IMR-90 (cell line): Measurements from ENCODE around the gene CTDSPL. TPM values are rescaled to one million over a fixed set of nuclear protein-coding genes. Genes with fewer than 3 reads are reported as not detected.

Experiments used
- ATAC-seq: fragments of 200-7000 bp; cut with Tn5 transposase; 2 replicates; pipeline ENCODE4 v1.9.1; 2020; ENCODE audit warnings: low read depth, mild to moderate bottlenecking, moderate library complexity
- BruUV-seq: library from RNA; stranded (reverse); fragments of 400-500 nt; replicated peaks from 2 replicates; lab custom pipeline; 2021; lab: Mats Ljungman, UMichigan
- CTCF ChIA-PET: fragments of 300-600 bp; formaldehyde crosslinking; extraction: SDS; loops from one replicate; lab custom pipeline; 2021; ENCODE audit warnings: antibody characterized with exemption; lab: Yijun Ruan, JAX
- POLR2A ChIA-PET: fragments of 300-600 bp; sonication (Branson Sonifier 250); formaldehyde crosslinking; loops from one replicate; lab custom pipeline; 2022; ENCODE audit warnings: antibody characterized with exemption; ENCODE audit not compliant: unreplicated experiment; lab: Charles Lee
- DNase-seq: peaks from one replicate; pipeline ENCODE4 v3.0.0; 2013
- H2AFZ ChIP-seq: replicated peaks from 2 replicates; pipeline ENCODE3; 2013; ENCODE audit warnings: low read length, mild to moderate bottlenecking; ENCODE audit not compliant: poor library complexity
- H2AK5ac ChIP-seq: 2 replicates; pipeline ENCODE4 v1.6.1; 2013; ENCODE audit warnings: low read depth, low read length, inconsistent platforms
- H2AK9ac ChIP-seq: replicated peaks from 2 replicates; pipeline ENCODE3; 2013; ENCODE audit warnings: mild to moderate bottlenecking, low read depth, low read length, moderate library complexity; ENCODE audit not compliant: poor library complexity
- H2BK120ac ChIP-seq: 2 replicates; pipeline ENCODE4 v1.6.1; 2013; ENCODE audit warnings: low read depth, low read length, inconsistent platforms
- H2BK15ac ChIP-seq: 3 replicates; pipeline ENCODE4 v1.6.1; 2013; ENCODE audit warnings: low read depth, low read length, inconsistent platforms
- H2BK20ac ChIP-seq: 2 replicates; pipeline ENCODE4 v1.6.1; 2013; ENCODE audit warnings: low read depth, mild to moderate bottlenecking, inconsistent platforms, low read length, moderate library complexity
- H2BK5ac ChIP-seq: 2 replicates; pipeline ENCODE4 v1.6.1; 2013; ENCODE audit warnings: mild to moderate bottlenecking, low read depth, low read length, inconsistent platforms; ENCODE audit not compliant: poor library complexity, severe bottlenecking
- H3K14ac ChIP-seq: replicated peaks from 2 replicates; pipeline ENCODE4 v1.6.1; 2013; ENCODE audit warnings: low read depth, low read length, inconsistent platforms
- H3K18ac ChIP-seq: 2 replicates; pipeline ENCODE4 v1.6.1; 2013; ENCODE audit warnings: low read depth, low read length, control low read depth
- H3K23ac ChIP-seq: 2 replicates; pipeline ENCODE4 v1.6.1; 2013; ENCODE audit warnings: low read depth, low read length, inconsistent platforms
- H3K27ac ChIP-seq: 2 replicates; pipeline ENCODE4 v1.5.1; 2013; ENCODE audit warnings: mild to moderate bottlenecking, control low read depth, low read length; ENCODE audit not compliant: insufficient read depth
- H3K27me3 ChIP-seq: 2 replicates; pipeline ENCODE4 v1.6.1; 2013; ENCODE audit warnings: low read length; ENCODE audit not compliant: control insufficient read depth, insufficient read depth
- H3K36me3 ChIP-seq: 2 replicates; pipeline ENCODE4 v1.6.1; 2013; ENCODE audit warnings: low read length, mixed read lengths; ENCODE audit not compliant: control insufficient read depth, insufficient read depth
- H3K4ac ChIP-seq: 2 replicates; pipeline ENCODE4 v1.6.1; 2013; ENCODE audit warnings: low read depth, low read length, inconsistent platforms
- H3K4me1 ChIP-seq: 2 replicates; pipeline ENCODE4 v1.6.1; 2013; ENCODE audit warnings: low read length, mixed read lengths; ENCODE audit not compliant: control insufficient read depth, insufficient read depth
- H3K4me2 ChIP-seq: 2 replicates; pipeline ENCODE4 v1.6.1; 2013; ENCODE audit warnings: low read depth, mild to moderate bottlenecking, control low read depth, low read length, moderate library complexity
- H3K4me3 ChIP-seq: 2 replicates; pipeline ENCODE4 v1.5.1; 2013; ENCODE audit warnings: low read depth, mild to moderate bottlenecking, control low read depth, low read length, moderate library complexity; ENCODE audit not compliant: insufficient read depth
- H3K56ac ChIP-seq: 2 replicates; pipeline ENCODE4 v1.6.1; 2013; ENCODE audit warnings: low read length, inconsistent platforms; ENCODE audit not compliant: insufficient read depth; ENCODE audit errors: extremely low read depth
- H3K79me1 ChIP-seq, 2 experiments: 2 replicates each; pipeline ENCODE4 v1.6.1; 2013; ENCODE audit warnings: low read length in 2 of 2, inconsistent platforms in 1 of 2, low read depth in 1 of 2
- H3K9ac ChIP-seq: 2 replicates; pipeline ENCODE4 v1.6.1; 2013; ENCODE audit warnings: low read depth, low read length, control low read depth
- H3K9me1 ChIP-seq: 2 replicates; pipeline ENCODE4 v1.6.1; 2013; ENCODE audit warnings: low read length, inconsistent platforms; ENCODE audit not compliant: insufficient read depth
- H3K9me3 ChIP-seq: 2 replicates; pipeline ENCODE4 v1.6.1; 2013; ENCODE audit warnings: low read length; ENCODE audit not compliant: control insufficient read depth, insufficient read depth
- H4K20me1 ChIP-seq: 2 replicates; pipeline ENCODE4 v1.6.1; 2013; ENCODE audit warnings: low read length, inconsistent platforms; ENCODE audit not compliant: insufficient read depth
- H4K5ac ChIP-seq: 2 replicates; pipeline ENCODE4 v1.6.1; 2013; ENCODE audit warnings: mild to moderate bottlenecking, low read depth, low read length, control low read depth
- H4K8ac ChIP-seq, 2 experiments: 2 replicates each; pipeline ENCODE4 v1.6.1; 2013; ENCODE audit warnings: low read depth in 2 of 2, low read length in 2 of 2, control low read depth in 1 of 2, inconsistent platforms in 1 of 2
- H4K91ac ChIP-seq: 2 replicates; pipeline ENCODE4 v1.6.1; 2013; ENCODE audit warnings: low read depth, low read length, inconsistent platforms; ENCODE audit not compliant: insufficient read depth
- CEBPB ChIP-seq: IDR thresholded peaks from 2 replicates; pipeline ENCODE4 v1.6.1; 2012; ENCODE audit warnings: low read depth, low read length, improper control_type of control experiment
- ELK1 ChIP-seq: fragments of 150-350 bp; IDR thresholded peaks from 2 replicates; pipeline ENCODE4 v1.6.1; 2016; ENCODE audit warnings: low read depth, mild to moderate bottlenecking, low read length, moderate library complexity, borderline replicate concordance
- MXI1 ChIP-seq: IDR thresholded peaks from 2 replicates; pipeline ENCODE4 v1.6.1; 2012; ENCODE audit warnings: low read depth, mild to moderate bottlenecking, low read length, moderate library complexity, borderline replicate concordance
- NFE2L2 ChIP-seq: fragments of 150-350 bp; IDR thresholded peaks from 2 replicates; pipeline ENCODE4 v1.6.1; 2016; ENCODE audit warnings: low read depth, mild to moderate bottlenecking, low read length
- WGBS, 2 experiments: methylation state at CpG; one replicate each; pipeline versions ENCODE4 v1.1.5 to v1.1.7; 2013; ENCODE audit warnings: missing lambda C conversion rate in 2 of 2; ENCODE audit not compliant: insufficient read length in 1 of 2; ENCODE audit errors: extremely low coverage in 2 of 2; 5-methylcytosine and 5-hydroxymethylcytosine counted together
- dilution Hi-C: fragments of 300-500 bp; cut with HindIII; formaldehyde crosslinking; loops from one replicate; pipeline ENCODE4 v1.14.3; 2018; ENCODE audit warnings: low sequenced_read_pairs; ENCODE audit not compliant: unreplicated experiment
- in situ Hi-C: fragments of 300-500 bp; cut with MboI; formaldehyde crosslinking; loops from 3 replicates; pipeline ENCODE4 v1.14.3; 2019; ENCODE audit warnings: low sequenced_read_pairs, inconsistent platforms, mixed read lengths
- intact Hi-C: fragments of 100-400 bp; cut with micrococcal nuclease; formaldehyde crosslinking; loops from 2 replicates; pipeline ENCODE4 v1.10.0; 2022
- polyA plus RNA-seq, 3 experiments: library from polyadenylated mRNA; depleted of rRNA; stranded (reverse); fragments of >200 nt; gene quantifications; 2 replicates each; pipeline ENCODE4 v1.2.3, GENCODE V29; 2012; ENCODE audit warnings: low replicate concordance in 1 of 3
- total RNA-seq: library from RNA; depleted of rRNA; stranded (reverse); fragments of >200 nt; gene quantifications from 2 replicates; pipeline ENCODE4 v1.2.3, GENCODE V29; 2012

CTDSPL gene
- total and polyA plus RNA-seq, 2 of the 4 experiments (the other 2 are of a cell fraction) = 24.5 to 29.0 TPM

- ATAC-seq (no peak), DNase-seq (no peak)
- in situ Hi-C loops = no loop called here
- dilution Hi-C loops = no loop called here
- Histone ChIP-seq H4K91ac (peak overlapping the region; percentile 27; the same call in 1 of the 2 replicates), H3K18ac (peak overlapping the region; percentile 81), H2AFZ (peak overlapping the region; percentile 59), H2BK5ac (peak overlapping the region; percentile 77), H3K27ac (peak overlapping the region; percentile 46), H3K4me2 (peak overlapping the region; percentile 98), H3K36me3 (no peaks in the 10 kb centered on the region), H3K79me1 (peaks cover 27 to 62% of the 10 kb centered on the region in 2 experiments), H3K23ac (peak overlapping the region; percentile 100), H3K27me3 (no peaks in the 10 kb centered on the region), H2AK5ac (peak overlapping the region; percentile 72), H3K56ac (peak overlapping the region; percentile 29; the same call in 1 of the 2 replicates), H4K8ac (peak overlapping the region; percentile 12 to 66; a peak in 3 of 4 replicates), H3K4me1 (peaks cover 17% of the 10 kb centered on the region), H2BK120ac (peak overlapping the region; percentile 67), H2BK20ac (peak overlapping the region; percentile 72), H3K4ac (peak overlapping the region; percentile 88), H3K9me1 (peaks cover 19% of the 10 kb centered on the region), H2AK9ac (peak overlapping the region; percentile 94), H3K14ac (peak overlapping the region; percentile 93), H4K5ac (peak overlapping the region; percentile 34; the same call in 1 of the 2 replicates), H3K9me3 (no peaks in the 10 kb centered on the region), H4K20me1 (peaks cover 33% of the 10 kb centered on the region), H3K9ac (peak overlapping the region; percentile 88), H2BK15ac (no peak overlapping the region; the same call in 2 of the 3 replicates), H3K4me3 (peak overlapping the region; percentile 78)
- intact Hi-C loops = loop anchor here (1.0 to 2.0 kb wide), 2 partner anchors 16 to 104 kb away; no protein-coding TSS in a partner anchor
- ChIA-PET CTCF (interaction anchor here (0.9 kb wide), 1 partner anchor 104 kb away, joined by 3 read pairs; no protein-coding TSS in a partner anchor), POLR2A (no interaction called here)
- no TSS peak for BruUV-seq
- WGBS, 2 experiments = 17% methylated on average over 1 of the region's 13 CpGs; no CpG with 5 or more reads in 1 of the 2 experiments
- TF ChIP-seq MXI1 = peak; percentile 68; the same call in 1 of the 2 replicates
- no peak for TF ChIP-seq ELK1
- TF ChIP-seq NFE2L2 = no peak
- peak; percentile 21; the same call in 1 of the 2 replicates for TF ChIP-seq CEBPB
These were observed 1.5 kb downstream of the CTDSPL start for GRCh38 chr3:37862903-37863815.
